Spinal cord (tissue), 10 donors: ENCODE data around the gene PZP. TPM values are rescaled to one million over a fixed set of nuclear protein-coding genes. Genes with fewer than 3 reads are reported as not detected.

Experiments
- DNase-seq, 6 donors: peaks; one replicate each; pipeline versions ENCODE4 v3.0.0 to v3.0.0-alpha.2; 2013 to 2015; ENCODE audit warnings: low spot score in 6 of 6, low read depth in 4 of 6
- H3K27ac ChIP-seq: one replicate; pipeline ENCODE4 v1.5.1; 2013; ENCODE audit warnings: low read depth, low read length, control low read depth
- H3K27me3 ChIP-seq: one replicate; pipeline ENCODE4 v1.6.1; 2013; ENCODE audit warnings: low read length; ENCODE audit not compliant: control insufficient read depth, insufficient read depth
- H3K36me3 ChIP-seq: one replicate; pipeline ENCODE4 v1.6.1; 2013; ENCODE audit warnings: low read length; ENCODE audit not compliant: control insufficient read depth, insufficient read depth
- H3K4me1 ChIP-seq: one replicate; pipeline ENCODE4 v1.6.1; 2013; ENCODE audit warnings: low read length; ENCODE audit not compliant: control insufficient read depth, insufficient read depth
- H3K4me3 ChIP-seq: one replicate; pipeline ENCODE4 v1.5.1; 2013; ENCODE audit warnings: low read depth, low read length, control low read depth
- H3K9me3 ChIP-seq: one replicate; pipeline ENCODE4 v1.6.1; 2013; ENCODE audit warnings: low read length; ENCODE audit not compliant: control insufficient read depth, insufficient read depth
- WGBS: methylation state at CpG from one replicate; pipeline ENCODE4 v1.1.5; 2013; ENCODE audit warnings: missing lambda C conversion rate; ENCODE audit not compliant: insufficient coverage; 5-methylcytosine and 5-hydroxymethylcytosine counted together
- polyA plus RNA-seq, 2 donors: library from polyadenylated mRNA; unstranded; fragments of 120-200 nt; gene quantifications; one replicate each; pipeline ENCODE4 v1.2.1, GENCODE V29; 2013; ENCODE audit not compliant: insufficient read length in 2 of 2
- total RNA-seq, 2 donors: library from RNA; depleted of rRNA in 1 of 2; stranded (reverse); fragments of 120-200 nt in 1 of 2; fragments of >200 nt in 1 of 2; gene quantifications; one replicate each; pipeline versions ENCODE4 v1.2.3 to v1.2.4, GENCODE V29; 2013 to 2014
- donor health status: healthy.

The PZP gene
- total and polyA plus RNA-seq, 4 donors, result 0.13 to 0.59 (median 0.43) TPM

DNA sequence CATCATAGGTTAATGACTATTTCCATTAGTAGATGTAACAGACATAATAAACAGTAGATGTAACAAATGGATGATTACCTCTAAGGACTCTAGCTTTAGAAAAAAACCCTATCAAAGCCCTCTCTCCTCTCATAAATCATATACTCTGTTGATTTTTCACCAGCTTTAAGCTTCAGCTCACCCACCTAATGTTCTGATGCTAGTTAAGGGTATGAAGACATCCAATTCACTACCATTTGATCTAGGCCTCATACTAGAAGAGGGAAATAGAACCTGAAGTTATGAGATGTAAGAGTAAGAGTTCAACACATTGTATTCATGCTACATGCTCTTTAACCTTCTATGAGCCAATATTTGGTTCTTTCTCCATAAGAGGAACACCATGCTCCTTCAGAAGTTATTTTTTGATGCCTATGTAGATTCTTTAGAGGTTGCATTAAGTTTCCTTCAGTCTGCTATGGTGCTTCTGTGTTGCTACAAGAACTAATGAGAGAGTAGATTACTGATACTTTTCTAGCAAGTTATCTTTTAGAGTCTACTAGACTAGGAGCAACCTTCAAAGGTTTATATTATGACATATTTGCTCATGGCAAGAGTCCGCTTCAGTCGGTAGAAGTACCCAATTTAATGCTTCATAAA is 108.5 kb downstream of the PZP start:
- peaks cover 3% of the 10 kb centered on the region for H3K36me3 ChIP-seq
- H3K27ac ChIP-seq, result no peak overlapping the region
- H3K4me1 ChIP-seq, result no peaks in the 10 kb centered on the region
- no peaks in the 10 kb centered on the region for H3K27me3 ChIP-seq
- WGBS, result no CpG with 5 or more reads among the region's 2 CpGs
- no peaks in the 10 kb centered on the region for H3K9me3 ChIP-seq
- H3K4me3 ChIP-seq, result no peak overlapping the region
- no peak for DNase-seq

Other genes starting within 250 kb of the PZP start
- gene KLRG1, start 218.8 kb downstream of the PZP start, total RNA-seq, result 1 to 10 TPM; 4.5 to 9.4 TPM
- 1 to 10 TPM; 5.4 to 6.7 TPM for gene KLRG1, start 218.8 kb downstream of the PZP start, polyA plus RNA-seq
- 100 to 1,000 TPM; 175 to 263 TPM for gene A2M, start 92.5 kb downstream of the PZP start, total RNA-seq
- 100 to 1,000 TPM; 177 to 218 TPM for gene A2M, start 92.5 kb downstream of the PZP start, polyA plus RNA-seq